Right cardiac atrium (tissue), 5 donors: Measurements from ENCODE around the gene ASB13. TPM values are rescaled to one million over a fixed set of nuclear protein-coding genes. Genes with fewer than 3 reads are reported as not detected.
"Not testable (repeated sequence)": the region's sequence is repeated elsewhere in the genome, so short reads cannot be mapped to it uniquely, and the experiment has no call there.

ENCODE experiments used
- ATAC-seq, 2 donors: fragments of 200-7000 bp; cut with Tn5 transposase; one replicate each; pipeline versions ENCODE4 v1.8.0 to v1.9.1; 2020; ENCODE audit warnings: moderate library complexity in 2 of 2, mild to moderate bottlenecking in 1 of 2
- DNase-seq, 3 donors: peaks; one replicate each; pipeline ENCODE4 v3.0.0-alpha.2; 2020
- H3K27ac ChIP-seq: one replicate; pipeline ENCODE4 v1.5.1; 2013; ENCODE audit warnings: mild to moderate bottlenecking, low read length, control low read depth, moderate library complexity
- H3K27me3 ChIP-seq: one replicate; pipeline ENCODE4 v1.6.1; 2013; ENCODE audit not compliant: control insufficient read depth, insufficient read depth
- H3K4me1 ChIP-seq: one replicate; pipeline ENCODE4 v1.6.1; 2013; ENCODE audit warnings: low read length; ENCODE audit not compliant: control insufficient read depth, insufficient read depth
- H3K4me3 ChIP-seq: one replicate; pipeline ENCODE4 v1.5.1; 2013; ENCODE audit warnings: low read length, control low read depth
- H3K9me3 ChIP-seq: one replicate; pipeline ENCODE4 v1.6.1; 2013; ENCODE audit warnings: low read length; ENCODE audit not compliant: control insufficient read depth
- WGBS: extraction: QIAGEN DNeasy Blood & Tissue Kit; methylation state at CpG from one replicate; pipeline ENCODE4 v1.1.7; 2013; 5-methylcytosine and 5-hydroxymethylcytosine counted together
- intact Hi-C, 4 donors: fragments of 100-400 bp; cut with DNase I; formaldehyde crosslinking; loops; one replicate each; pipeline versions ENCODE4 v1.11.0 to v1.14.0; 2022 to 2023
- polyA plus RNA-seq: library from polyadenylated mRNA; stranded (reverse); fragments of 200-250 nt; gene quantifications from one replicate; pipeline ENCODE4 v1.2.3, GENCODE V29; 2013
- total RNA-seq, 4 donors: library from RNA; stranded (reverse); fragmentation: NEBNext Ultra II Directional; extraction: Animal tissue kit (Norgen Biotek cat#: 25700); gene quantifications; one replicate each; pipeline ENCODE4 v1.2.1, GENCODE V29; 2021
- donor health status: healthy with polysubstance abuse.
- donor health status: DM: no; HTN: yes; CAD: no.
- donor health status: DM: no; HTN: no; CAD: no.
- donor health status: DM: no; HTN: yes; CAD: no; lungs with severe emphysema.
- donor health status: DM: yes; HTN: yes; CAD: no.

The ASB13 gene
- total and polyA plus RNA-seq, 5 donors, result 15.0 to 20.6 (median 17.1) TPM

DNA sequence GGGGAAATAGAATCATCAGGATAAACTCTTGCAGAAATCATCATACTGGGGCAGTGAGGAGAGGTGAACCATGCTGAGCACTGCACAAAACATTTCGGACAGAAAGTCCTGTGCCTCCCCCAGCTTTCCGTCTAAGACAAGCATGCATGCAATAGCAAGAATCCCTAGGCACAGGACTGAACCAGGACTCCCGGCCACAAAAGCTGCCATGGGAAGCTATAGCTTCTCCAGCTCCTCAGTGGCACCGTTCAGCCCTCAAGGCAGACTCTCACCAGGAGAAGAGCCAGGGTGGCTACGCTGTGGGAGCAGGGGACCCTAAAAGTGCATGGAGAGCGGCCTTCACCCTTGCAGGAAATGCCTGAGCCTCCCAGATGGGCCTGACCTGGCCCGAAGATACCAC is 70.8 kb downstream of the ASB13 start:
- Histone ChIP-seq H3K4me3 (no peak overlapping the region), H3K9me3 (no peaks in the 10 kb centered on the region), H3K27me3 (no peaks in the 10 kb centered on the region), H3K27ac (no peak overlapping the region), H3K4me1 (no peaks in the 10 kb centered on the region)
- intact Hi-C loops, result no loop called here
- no peak for DNase-seq
- 65% methylated on average over 7 of the region's 7 CpGs for WGBS
- ATAC-seq, result peak in 1 of 2 donors; percentile 21

DNA sequence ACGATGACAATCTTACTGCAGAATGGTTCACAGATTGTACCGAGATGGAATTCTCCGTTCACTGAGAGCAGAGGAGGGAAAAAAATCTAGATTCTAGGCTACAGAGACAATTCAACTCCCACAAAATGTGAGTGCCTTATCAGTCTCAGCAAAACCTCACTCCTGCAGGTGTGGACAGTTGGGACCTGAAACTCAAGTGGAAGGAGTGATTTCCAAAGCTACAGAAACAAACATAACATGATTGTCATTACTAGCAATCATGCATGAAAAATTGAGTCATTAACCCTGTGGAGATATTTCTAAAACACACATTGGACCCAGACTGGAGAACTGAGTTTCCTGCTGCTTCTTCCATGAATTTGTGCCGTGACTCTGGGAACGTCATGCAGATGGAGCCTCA is 71.3 kb downstream of the ASB13 start:
- ATAC-seq (no peak), DNase-seq (no peak)
- WGBS, result 77% methylated on average over 5 of the region's 5 CpGs

GRCh38 chr10:5594271-5595049 is 71.9 kb downstream of the ASB13 start:
- no peaks in the 10 kb centered on the region for H3K9me3 ChIP-seq
- ATAC-seq (no peak), DNase-seq (no peak)
- intact Hi-C loops, result no loop called here
- no peaks in the 10 kb centered on the region for H3K27me3 ChIP-seq
- H3K27ac ChIP-seq, result no peak overlapping the region
- H3K4me3 ChIP-seq, result no peak overlapping the region
- 36% methylated on average over 14 of the region's 14 CpGs for WGBS
- H3K4me1 ChIP-seq, result no peaks in the 10 kb centered on the region

More for the DNA sequence above, 71.3 kb downstream of the ASB13 start:
- H3K27ac ChIP-seq, result no peak overlapping the region
- no peak overlapping the region for H3K4me3 ChIP-seq
- no peaks in the 10 kb centered on the region for H3K27me3 ChIP-seq
- intact Hi-C loops, result no loop called here
- no peaks in the 10 kb centered on the region for H3K9me3 ChIP-seq
- no peaks in the 10 kb centered on the region for H3K4me1 ChIP-seq

GRCh38 chr10:5593347-5593746 is 73.0 kb downstream of the ASB13 start:
- DNase-seq, H3K9me3 ChIP-seq, ATAC-seq, intact Hi-C loops, H3K4me1 ChIP-seq, H3K4me3 ChIP-seq, H3K27me3 ChIP-seq, H3K27ac ChIP-seq: not testable (repeated sequence)
- WGBS, result 89% methylated on average over 6 of the region's 6 CpGs

DNA sequence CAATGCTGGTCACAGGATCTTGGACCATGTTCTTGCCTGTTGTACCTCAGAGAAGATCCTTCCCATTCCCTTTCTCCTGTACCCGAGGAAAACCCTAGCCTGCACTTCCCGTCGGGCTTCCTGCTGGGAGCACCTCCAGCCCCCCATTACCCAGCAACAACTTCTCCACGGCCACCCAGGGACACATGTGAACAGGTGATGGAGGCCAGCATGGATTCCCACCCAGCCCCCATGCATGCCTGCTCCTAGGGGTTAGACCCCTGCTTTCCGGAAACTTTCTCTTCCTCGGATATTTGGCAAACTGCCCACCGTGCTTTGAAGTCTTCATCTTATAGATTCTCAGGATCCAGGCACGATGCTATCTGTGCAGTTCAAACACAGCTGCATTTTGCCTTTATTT is 74.3 kb downstream of the ASB13 start:
- no peaks in the 10 kb centered on the region for H3K27me3 ChIP-seq
- H3K9me3 ChIP-seq, result no peaks in the 10 kb centered on the region
- no peaks in the 10 kb centered on the region for H3K4me1 ChIP-seq
- H3K27ac ChIP-seq, result no peak overlapping the region
- no peak overlapping the region for H3K4me3 ChIP-seq
- DNase-seq, result no peak
- intact Hi-C loops, result no loop called here
- no peak for ATAC-seq
- WGBS, result 69% methylated on average over 8 of the region's 8 CpGs

DNA sequence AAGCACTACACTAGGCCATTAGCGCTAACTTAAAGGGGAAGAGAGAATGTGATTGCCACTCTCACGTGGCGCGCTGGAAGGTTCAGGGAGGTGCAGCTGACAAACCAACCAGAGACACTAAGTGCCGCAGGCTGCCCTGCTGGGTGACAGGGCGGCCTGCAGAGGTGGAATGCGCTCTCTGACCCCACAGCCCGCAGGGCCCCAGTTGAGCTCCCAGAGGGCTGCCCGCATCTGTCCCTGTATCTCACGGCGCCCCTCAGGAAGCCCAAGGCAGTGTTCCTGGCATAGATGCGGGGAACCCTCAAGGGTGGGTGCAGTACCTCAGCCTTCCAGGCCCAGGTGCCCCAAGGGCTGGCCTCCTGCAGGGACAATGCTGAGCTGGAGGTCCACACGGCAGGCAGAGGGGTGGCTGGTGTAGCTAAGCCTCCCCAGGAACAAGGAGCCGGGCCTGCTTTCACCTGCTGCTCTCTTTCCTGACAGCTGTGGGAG is 75.0 kb downstream of the ASB13 start:
- intact Hi-C loops, result no loop called here
- 94% methylated on average over 14 of the region's 14 CpGs for WGBS
- DNase-seq, result peak in 1 of 3 donors; percentile 29
- no peak overlapping the region for H3K27ac ChIP-seq
- no peaks in the 10 kb centered on the region for H3K27me3 ChIP-seq
- ATAC-seq, result no peak
- H3K4me1 ChIP-seq, result no peaks in the 10 kb centered on the region
- no peaks in the 10 kb centered on the region for H3K9me3 ChIP-seq
- no peak overlapping the region for H3K4me3 ChIP-seq

DNA sequence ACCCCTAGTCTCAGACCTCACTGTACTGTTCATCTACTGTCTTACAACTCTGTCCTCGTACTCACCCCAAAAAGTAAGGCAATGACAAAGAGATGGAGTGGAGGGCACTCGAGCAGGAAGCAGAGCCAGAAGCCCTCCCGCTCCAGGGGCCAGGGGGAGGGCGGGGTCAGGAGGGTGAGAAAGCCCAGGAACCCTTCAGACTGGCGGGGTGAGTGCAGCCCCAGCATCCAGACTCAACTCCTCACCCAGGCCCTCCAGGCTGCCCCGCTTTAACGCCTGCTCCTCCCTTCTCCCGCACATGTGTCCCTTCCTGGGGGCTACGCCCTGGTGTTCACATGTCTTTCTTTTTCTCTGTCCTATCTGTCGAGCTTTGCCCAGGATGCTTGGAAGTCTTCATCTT is 75.6 kb downstream of the ASB13 start:
- no peaks in the 10 kb centered on the region for H3K4me1 ChIP-seq
- no peaks in the 10 kb centered on the region for H3K9me3 ChIP-seq
- DNase-seq, result no peak
- H3K4me3 ChIP-seq, result no peak overlapping the region
- WGBS, result 87% methylated on average over 10 of the region's 10 CpGs
- H3K27me3 ChIP-seq, result no peaks in the 10 kb centered on the region
- no peak for ATAC-seq
- intact Hi-C loops, result no loop called here
- no peak overlapping the region for H3K27ac ChIP-seq

GRCh38 chr10:5589661-5590511 is 76.5 kb downstream of the ASB13 start:
- intact Hi-C loops, result no loop called here
- DNase-seq (peak in 1 of 3 donors; percentile 17), ATAC-seq (peak in 1 of 2 donors; percentile 51)
- 83% methylated on average over 16 of the region's 16 CpGs for WGBS
- Histone ChIP-seq H3K4me1 (no peaks in the 10 kb centered on the region), H3K27ac (no peak overlapping the region), H3K4me3 (no peak overlapping the region), H3K9me3 (no peaks in the 10 kb centered on the region), H3K27me3 (no peaks in the 10 kb centered on the region)

- Histone ChIP-seq H3K4me1 (no peaks in the 10 kb centered on the region), H3K4me3 (no peak overlapping the region), H3K27me3 (no peaks in the 10 kb centered on the region), H3K9me3 (no peaks in the 10 kb centered on the region), H3K27ac (no peak overlapping the region)
- ATAC-seq, result no peak
- intact Hi-C loops, result no loop called here
- DNase-seq, result peak in 1 of 3 donors; percentile 26
- WGBS, result 93% methylated on average over 14 of the region's 14 CpGs
Observed at GRCh38 chr10:5589011-5589660, 77.3 kb downstream of the ASB13 start.
